Esophagus muscularis mucosa (tissue), 3 donors: ENCODE data around the gene GNAZ.

Source experiments
- CTCF ChIP-seq, 3 experiments: fragments of 200-600 bp in 2 of 3; fragments of 450-650 bp in 1 of 3; sonication (generic) in 2 of 3; IDR thresholded peaks; one replicate each; pipeline ENCODE4 v1.5.1; 2017 to 2019; ENCODE audit warnings: antibody characterized with exemption in 3 of 3, mild to moderate bottlenecking in 2 of 3, moderate library complexity in 1 of 3
- POLR2A ChIP-seq: fragments of 450-650 bp; IDR thresholded peaks from one replicate; pipeline ENCODE4 v1.6.1; 2017; ENCODE audit warnings: antibody characterized with exemption, moderate library complexity, mild to moderate bottlenecking, low read depth
- POLR2AphosphoS5 ChIP-seq, 2 donors: sonication (generic); formaldehyde crosslinking; IDR thresholded peaks; one replicate each; pipeline ENCODE4 v1.6.1; 2017; ENCODE audit warnings: antibody characterized with exemption in 2 of 2

GRCh38 chr22:23078462-23078787 lies 8.1 kb downstream of the GNAZ start:
- TF ChIP-seq CTCF (IDR thresholded peaks at IDR 0.05) (no peak), POLR2AphosphoS5 (IDR thresholded peaks at IDR 0.05) (no peak), POLR2A (no peak)
